Measurements from ENCODE around the gene STRN3. TPM values are rescaled to one million over a fixed set of nuclear protein-coding genes. Genes with fewer than 3 reads are reported as not detected.

Gene STRN3
- total and polyA plus RNA-seq, 9 donors: 11.5 to 43.0 (median 32.4) TPM

DNA sequence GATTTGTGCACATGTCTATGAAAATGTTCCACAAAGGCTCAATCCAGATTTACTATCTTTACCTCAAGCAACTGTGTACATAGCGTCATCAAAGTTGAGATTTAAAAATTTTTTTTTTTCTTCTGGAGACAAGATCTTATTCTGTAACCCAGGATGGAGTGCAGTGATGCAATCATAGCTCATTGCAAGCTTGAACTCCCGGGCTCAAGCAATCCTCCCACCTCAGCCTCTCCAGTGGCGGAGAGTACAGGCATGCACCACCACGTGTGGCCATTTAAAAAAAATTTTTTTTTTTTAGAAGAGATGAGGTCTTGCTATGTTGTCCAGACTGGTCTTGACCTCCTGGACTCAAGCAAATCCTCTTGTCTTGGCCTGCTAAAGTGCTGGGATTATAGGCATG lies 149.5 kb downstream of the STRN3 start:
- Histone ChIP-seq H3K9me3 (no peaks in the 10 kb centered on the region), H3K36me3 (no peaks in the 10 kb centered on the region), H3K4me1 (ENCODE audit: insufficient read depth) (peaks cover 12% of the 10 kb centered on the region), H3K27me3 (no peaks in the 10 kb centered on the region), H3K27ac (no peak overlapping the region), H3K4me3 (no peak overlapping the region)
- TF ChIP-seq EP300 (IDR thresholded peaks at IDR 0.05) (no peak), POLR2A (IDR thresholded peaks at IDR 0.05) (no peak), CTCF (IDR thresholded peaks at IDR 0.05) (no peak)
- intact Hi-C loops (cut with DNase I): no loop called here
- WGBS, 3 donors: 63 to 70% (median 67%) methylated on average over 4 of the region's 4 CpGs
- DNase-seq: no peak

GRCh38 chr14:30875788-30876053 lies 150.5 kb downstream of the STRN3 start:
- H3K27ac ChIP-seq: no peak overlapping the region
- H3K27me3 ChIP-seq: no peaks in the 10 kb centered on the region
- peaks cover 12% of the 10 kb centered on the region for H3K4me1 ChIP-seq (ENCODE audit: insufficient read depth)
- no peak overlapping the region for H3K4me3 ChIP-seq
- intact Hi-C loops (cut with DNase I): no loop called here
- WGBS, 3 donors: 10 to 13% (median 12%) methylated on average over 9 of the region's 9 CpGs
- DNase-seq: no peak
- no peak for TF ChIP-seq EP300 (IDR thresholded peaks at IDR 0.05)
- no peak for TF ChIP-seq POLR2A (IDR thresholded peaks at IDR 0.05)
- no peak for TF ChIP-seq CTCF (IDR thresholded peaks at IDR 0.05)
- H3K9me3 ChIP-seq: no peaks in the 10 kb centered on the region
- H3K36me3 ChIP-seq: no peaks in the 10 kb centered on the region

GRCh38 chr14:30874999-30875787 lies 151.0 kb downstream of the STRN3 start:
- no peak for DNase-seq
- Histone ChIP-seq H3K4me3 (peak overlapping the region; percentile 16), H3K36me3 (no peaks in the 10 kb centered on the region), H3K27me3 (no peaks in the 10 kb centered on the region), H3K4me1 (ENCODE audit: insufficient read depth) (peaks cover 12% of the 10 kb centered on the region), H3K9me3 (no peaks in the 10 kb centered on the region), H3K27ac (no peak overlapping the region)
- WGBS, 3 donors: 2 to 3% (median 2%) methylated on average over 43 to 48 of the region's 48 CpGs
- no peak for TF ChIP-seq CTCF (IDR thresholded peaks at IDR 0.05)
- no peak for TF ChIP-seq POLR2A (IDR thresholded peaks at IDR 0.05)
- TF ChIP-seq EP300 (IDR thresholded peaks at IDR 0.05): no peak
- intact Hi-C loops (cut with DNase I): no loop called here

DNA sequence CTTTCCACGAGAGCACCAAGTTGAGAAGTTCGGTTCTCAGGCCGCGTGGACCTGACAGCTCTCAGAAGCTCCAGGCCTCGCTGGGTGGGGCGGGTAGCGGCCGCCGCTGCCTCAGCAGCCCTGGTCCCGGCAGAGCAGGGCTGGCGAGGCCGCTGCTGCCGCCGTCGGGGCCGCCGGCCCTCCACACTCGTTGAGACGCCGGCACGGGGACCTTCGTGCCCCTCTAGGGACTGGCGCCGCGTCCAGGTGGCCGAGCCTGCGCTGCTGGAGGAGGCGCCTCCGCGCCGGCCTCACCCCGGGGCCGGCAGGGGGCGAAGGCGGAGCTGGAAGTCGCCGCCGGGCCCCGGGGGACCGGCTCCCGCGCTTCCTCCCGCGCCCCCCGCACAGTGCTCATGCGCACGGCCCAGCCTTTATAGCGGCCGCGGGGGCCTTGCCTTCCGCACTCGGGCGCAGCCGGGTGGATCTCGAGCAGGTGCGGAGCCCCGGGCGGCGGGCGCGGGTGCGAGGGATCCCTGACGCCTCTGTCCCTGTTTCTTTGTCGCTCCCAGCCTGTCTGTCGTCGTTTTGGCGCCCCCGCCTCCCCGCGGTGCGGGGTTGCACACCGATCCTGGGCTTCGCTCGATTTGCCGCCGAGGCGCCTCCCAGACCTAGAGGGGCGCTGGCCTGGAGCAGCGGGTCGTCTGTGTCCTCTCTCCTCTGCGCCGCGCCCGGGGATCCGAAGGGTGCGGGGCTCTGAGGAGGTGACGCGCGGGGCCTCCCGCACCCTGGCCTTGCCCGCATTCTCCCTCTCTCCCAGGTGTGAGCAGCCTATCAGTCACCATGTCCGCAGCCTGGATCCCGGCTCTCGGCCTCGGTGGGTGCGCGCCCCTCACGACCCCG lies 151.8 kb downstream of the STRN3 start, which contains the start of gene COCH:
Gene COCH, plus strand, starts transcription at position 440 of the 879 bp plus-strand sequence. Its CDS starts 380 bp downstream, at position 820.
- WGBS, 3 donors: 4 to 7% (median 5%) methylated on average over 66 to 99 of the region's 99 CpGs
- Histone ChIP-seq H3K4me3 (peak within 1 kb of the TSS; percentile 16), H3K4me1 (ENCODE audit: insufficient read depth) (peaks cover 12% of the 10 kb centered on the region), H3K9me3 (no peaks in the 10 kb centered on the region), H3K27me3 (no peaks in the 10 kb centered on the region), H3K27ac (no peak within 1 kb of the TSS), H3K36me3 (no peaks in the 10 kb centered on the region)
- TF ChIP-seq CTCF (IDR thresholded peaks at IDR 0.05): no peak
- TF ChIP-seq POLR2A (IDR thresholded peaks at IDR 0.05): no peak
- TF ChIP-seq EP300 (IDR thresholded peaks at IDR 0.05): no peak
- intact Hi-C loops (cut with DNase I): no loop called here
- DNase-seq: peak in 3 of 5 donors; percentile 18 to 40 (median 21)
